Amniotic stem cell (primary cell): ENCODE measurements around the gene CSF1R.

Experiments used
- DNase-seq: peaks from one replicate; lab custom pipeline; 2025; lab: John Stamatoyannopoulos, UW

Gene CSF1R

DNA sequence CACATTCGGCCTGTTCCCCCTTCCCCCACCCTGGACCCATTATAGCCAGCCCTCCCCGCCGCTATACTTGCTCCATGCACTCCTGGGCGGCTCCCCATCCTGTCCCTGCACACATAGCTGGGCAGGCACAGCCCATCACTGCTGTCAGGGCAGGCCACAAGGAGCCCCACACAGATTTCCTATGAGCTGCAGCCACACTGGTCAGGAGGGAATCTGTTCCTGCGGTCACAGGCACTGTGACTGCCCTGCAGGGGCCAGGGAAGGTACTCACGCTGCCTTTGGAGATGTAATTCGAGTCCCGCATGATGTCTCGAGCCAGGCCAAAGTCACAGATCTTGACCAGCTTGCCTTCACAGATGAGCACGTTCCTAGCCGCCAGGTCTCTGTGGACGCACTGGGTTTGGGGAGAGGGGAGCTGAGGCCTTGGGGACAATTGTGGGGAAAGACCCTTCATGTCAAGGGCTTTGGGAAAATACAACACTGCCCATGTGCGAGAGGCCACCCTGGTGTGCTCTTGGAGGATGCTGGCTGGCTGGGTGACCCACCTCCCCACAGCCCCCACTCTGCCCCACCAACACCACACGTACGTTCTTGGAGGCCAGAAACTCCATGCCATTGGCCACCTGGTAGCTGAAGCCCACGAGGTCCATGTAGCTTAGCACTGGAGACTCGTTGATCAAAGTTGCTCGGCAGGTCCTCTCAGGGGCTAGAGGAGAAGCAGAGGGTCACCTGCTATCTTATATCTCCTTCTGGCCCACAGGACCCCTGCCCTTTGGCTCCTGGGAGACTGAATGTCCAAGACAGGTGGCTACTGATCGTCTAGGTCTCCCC lies 34.5 kb upstream of the CSF1R start:
- DNase-seq, result no peak

DNA sequence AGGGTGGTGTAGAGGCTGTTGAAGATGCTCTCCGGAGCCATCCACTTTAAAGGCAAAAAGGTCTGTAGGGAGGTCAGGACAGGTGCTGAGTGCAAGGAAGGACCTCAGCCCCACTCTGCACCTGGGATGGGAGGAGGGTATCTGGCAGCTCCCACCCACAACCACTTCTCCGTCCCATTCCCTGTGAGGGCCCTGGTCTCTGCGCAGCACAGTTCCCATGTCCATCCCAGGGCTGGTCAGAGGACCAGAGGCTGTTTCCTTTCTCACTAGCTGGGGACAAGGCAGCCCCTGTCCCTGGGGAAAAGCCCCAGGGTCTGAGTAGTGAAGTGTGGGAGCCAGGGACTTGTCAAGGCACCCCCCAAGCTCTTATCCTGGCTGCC lies 33.7 kb upstream of the CSF1R start:
- no peak for DNase-seq

DNA sequence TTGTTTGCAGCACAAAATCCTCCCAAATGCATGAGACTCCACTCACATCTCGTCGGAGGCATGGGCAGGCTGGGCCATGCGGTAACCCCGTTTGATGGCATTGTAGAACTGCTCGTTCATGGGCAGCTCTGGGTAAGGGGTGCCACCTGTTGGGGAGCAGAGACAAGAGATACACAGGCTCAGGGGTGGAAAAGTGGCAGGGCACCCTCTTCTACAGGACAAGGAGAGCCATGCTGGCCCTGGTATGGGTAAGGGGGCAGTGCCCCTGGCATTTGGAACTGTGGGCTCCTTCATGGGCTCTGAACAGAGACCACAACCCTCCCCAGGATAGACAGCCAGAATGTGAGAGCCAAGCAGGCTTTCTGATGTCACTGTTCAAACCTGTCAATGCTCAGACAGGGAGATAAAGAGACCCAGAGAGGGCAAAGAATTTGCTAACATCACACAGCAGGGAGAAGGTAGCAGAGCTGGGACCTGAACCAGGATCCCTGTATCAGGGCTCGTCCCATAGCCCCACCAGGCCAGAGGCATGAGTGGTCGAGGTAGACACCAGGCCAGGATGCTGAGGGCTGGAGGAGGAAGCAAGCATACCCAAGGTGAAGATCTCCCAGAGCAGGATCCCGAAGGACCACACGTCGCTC lies 33.2 kb upstream of the CSF1R start:
- no peak for DNase-seq

DNA sequence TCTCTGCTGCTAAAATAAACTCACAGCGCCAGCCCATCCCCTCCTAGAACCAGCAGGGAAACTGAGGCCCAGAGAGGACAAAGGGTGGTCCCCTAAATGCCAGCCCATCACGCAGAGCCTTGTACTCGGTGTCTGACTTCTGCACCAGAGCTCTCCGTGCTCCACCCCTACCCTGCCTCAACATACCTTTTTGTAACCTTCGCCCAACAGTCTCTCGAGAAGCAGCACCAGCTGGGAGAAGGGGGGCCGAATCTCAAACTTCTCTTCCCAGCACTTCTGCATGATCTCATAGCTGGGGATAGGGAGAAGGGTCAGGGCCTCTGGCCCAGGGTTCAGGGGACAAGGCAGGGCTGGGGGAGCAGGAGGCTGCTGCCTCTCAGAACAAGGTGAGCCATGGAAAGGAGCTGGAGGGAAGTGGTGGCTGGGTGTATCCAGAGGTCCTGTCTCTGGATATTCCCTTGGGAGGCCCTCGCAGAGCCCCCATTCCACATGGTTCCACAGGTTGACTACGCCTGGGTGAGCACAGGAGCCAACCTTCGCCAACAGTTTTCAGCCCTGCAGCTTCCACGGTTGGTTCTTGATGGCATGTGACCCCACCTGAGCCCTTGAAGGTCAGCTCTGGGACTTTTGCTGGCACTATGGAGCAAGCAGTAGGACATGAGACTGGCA lies 32.3 kb upstream of the CSF1R start:
- no peak for DNase-seq

DNA sequence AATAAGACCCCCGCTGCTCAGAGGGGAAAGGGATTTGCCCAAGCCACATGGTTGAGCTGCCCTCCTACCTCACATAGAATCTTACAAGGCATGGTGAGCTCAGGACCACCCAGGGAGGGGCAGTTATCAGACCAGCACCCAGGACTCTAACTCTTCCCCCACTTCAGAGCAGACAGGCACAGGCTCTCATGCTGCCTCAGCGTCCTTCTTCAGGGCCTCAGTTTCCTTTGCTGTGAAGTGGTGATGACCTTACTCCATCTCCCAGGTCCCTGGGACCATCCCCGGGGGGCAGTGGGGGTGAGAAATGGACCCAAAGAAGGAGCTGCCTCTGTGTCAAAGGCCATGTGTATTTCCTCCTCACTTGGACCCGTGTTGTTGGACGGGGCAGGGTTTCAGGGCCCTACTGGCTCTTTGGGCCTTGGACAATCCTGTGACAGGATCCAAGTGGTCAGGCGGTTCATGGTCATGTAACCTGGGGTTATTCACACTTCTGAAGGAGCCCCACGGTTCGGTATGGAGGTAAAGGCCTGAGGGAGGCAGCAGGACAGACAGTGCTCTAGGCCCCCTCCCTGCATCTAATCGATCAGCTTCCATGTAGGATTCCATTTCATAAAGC lies 31.7 kb upstream of the CSF1R start:
- DNase-seq, result no peak

DNA sequence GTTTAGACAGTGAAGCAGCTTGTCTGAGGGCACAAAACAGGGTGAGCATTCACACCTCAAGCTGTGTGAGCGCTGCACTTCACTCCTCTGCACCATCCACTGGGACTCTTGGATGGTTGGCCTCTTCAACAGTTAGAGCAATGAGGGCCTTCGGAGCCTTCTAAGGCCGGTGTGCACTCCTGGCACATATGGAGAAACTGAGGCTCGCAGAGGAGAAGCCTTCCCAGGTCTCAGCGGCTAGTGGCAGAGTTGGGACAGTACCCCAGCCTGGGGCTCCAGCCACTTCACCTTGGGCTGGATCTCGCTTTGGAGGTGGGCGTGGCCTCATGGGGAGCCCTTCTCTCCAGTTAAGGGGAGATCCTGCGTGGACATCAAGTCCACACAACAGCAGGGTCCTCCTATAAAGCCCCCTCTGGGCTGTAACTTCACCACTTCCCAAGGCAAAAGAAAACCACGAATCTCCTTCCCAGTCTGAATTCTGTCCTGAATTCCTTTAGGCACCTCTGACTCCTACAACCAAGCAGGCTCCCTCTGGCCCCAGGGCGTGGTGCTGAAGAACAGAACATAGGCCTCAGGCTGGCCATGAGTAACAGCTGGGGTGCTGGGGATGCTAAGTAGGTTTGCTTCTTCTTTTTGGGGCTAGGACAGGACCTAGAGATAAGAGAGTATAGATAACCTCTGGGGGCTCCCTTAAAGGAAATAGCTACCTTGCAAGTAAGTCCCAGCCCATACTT lies 30.5 kb upstream of the CSF1R start:
- DNase-seq, result no peak

DNA sequence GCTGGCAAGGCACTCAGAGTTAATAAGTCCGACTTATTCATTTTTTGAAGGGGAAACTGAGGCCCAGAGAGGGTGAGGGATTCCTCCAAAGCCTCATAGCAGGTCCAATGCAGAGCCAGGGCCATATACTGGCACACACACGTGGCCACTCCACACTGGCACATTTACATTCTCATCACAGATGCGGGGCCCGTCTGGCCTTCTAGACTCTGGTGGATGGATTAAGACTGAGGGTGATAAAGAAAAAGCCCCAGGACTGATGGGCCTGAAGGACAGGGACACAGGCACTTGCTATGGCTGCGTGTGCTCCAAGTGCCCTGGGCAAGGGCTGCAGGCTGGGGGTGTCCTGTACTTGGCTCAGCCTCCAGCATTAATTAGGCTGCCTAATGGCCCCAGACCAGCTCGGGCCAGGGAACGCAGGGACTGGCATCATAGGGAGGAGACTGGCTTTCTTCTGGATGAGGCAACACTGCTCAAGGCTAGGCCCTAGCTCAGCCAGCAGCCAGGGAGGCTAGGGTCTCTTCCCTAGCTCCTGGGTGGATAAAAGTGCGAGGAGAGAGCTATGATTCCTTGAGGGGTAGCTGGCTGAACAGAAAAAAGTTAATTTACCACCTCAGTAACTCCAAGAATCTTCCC lies 28.5 kb upstream of the CSF1R start:
- DNase-seq, result no peak

DNA sequence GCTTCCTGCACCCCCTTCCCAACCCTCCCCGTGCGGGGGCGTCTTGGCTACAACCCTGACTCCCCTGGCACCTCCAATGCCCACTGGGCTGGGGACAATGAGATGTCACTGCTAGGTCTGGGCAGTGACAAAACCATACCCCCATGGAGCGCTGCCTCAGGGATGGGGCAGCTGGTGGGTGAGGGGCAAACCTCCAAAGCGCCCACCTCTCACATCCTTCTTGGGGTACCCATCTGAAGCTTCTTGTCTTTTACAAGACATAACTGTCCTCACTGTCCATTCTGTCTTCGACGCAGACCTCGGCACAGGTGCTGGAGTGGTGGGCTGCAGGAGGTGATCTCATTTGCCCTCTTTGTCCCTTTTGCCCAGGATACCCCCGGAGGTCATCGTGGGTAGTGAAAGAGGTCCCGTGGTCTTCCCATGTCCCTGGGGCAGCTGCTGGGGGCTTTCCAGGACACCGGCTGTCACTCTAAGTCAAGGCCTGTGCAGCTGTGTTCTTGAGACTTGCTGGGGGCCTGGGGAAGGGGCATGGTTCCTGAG lies 27.8 kb upstream of the CSF1R start:
- DNase-seq, result no peak

DNA sequence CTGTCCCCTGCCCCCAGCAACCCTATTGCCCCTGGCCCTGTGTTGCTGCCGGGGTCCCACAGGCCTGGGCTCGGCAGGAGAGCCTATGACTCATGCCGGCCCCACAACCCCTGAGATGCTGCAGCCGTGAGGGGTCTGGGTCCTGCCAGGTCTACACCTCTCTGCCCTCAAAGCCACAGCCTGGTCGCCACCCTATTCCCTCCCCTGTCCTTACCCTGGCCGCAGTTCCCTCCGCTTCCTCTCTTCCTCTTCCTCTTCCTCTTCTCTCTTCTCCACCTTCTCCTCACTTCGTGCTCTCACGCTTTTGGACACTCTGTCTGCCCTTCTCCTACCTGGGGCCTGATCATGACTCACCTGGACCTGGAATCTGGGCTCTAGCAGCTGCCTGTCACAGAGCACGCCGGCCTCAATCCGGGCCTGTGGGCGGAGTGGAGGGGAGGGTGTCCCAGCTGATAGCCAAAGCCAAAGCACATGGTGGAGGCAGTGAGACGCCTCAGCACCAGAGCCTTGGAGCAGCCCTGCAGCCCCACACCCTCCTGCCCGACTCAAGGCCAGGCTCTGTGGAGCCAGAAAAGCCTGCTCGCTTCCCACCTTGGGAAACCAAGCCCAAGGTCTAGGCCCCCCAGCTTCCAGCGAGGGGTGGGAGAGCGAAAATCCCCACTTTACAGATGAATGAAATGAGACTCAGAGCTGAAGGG lies 26.8 kb upstream of the CSF1R start:
- no peak for DNase-seq

DNA sequence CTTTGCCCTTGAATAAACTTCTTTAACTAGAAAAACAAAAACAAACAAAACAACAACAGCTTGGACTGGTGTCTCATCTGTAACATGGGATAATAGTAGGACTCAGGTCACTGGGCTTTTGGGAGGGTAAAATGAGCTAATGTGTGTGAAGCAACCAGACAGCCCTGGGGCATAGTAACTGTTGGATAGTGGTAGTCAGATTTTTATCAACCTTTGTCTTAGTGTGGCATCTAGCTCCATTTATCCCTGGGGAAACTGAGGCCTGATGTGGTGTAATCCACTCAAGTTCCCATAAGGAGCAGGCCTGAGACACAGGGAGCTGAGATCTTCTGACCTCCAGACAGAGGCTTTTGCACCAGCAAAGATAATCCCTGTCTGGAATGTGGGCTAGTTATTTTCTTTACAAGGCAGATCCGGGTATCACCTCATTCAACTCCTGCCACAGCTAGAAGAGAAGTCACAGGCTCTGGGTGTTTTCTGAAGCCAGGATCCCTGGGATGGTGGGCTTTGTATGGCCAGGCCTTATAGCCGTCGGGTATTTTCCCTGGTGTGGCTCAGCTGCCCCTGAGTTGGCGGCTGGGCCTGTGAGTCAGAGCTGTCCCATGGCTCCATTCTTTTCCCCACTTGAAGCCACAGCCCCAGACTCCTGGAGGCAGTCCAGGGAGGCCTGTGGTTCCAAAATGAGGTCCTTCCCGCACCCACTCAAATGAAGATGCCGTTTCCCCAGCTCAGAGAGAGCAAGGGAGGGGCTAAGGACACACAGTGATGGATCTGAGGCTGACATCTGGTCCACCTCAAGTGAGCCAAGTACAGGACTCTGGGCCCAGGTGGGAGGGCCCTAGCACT lies 26.1 kb upstream of the CSF1R start:
- peak; percentile 81 for DNase-seq

DNA sequence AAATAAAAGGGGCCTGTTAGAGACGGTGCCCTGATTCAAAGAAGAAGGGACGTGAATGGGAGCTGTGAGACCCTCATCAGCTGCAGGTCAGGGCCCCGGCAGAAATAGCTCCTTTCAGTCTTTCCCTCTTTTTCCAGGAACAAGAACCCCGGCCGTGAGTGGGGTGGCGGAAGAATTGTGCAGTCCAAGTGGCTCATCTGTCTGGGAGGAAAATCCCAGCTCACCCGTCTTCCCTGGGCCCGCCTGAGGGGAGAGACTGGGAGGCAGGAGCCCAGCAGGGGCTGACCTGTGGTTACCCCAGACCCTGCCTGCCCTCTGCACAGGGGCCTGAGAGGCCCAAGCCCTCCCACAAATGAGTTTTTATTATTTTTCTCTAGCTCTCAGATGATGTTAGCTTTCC lies 24.8 kb upstream of the CSF1R start:
- no peak for DNase-seq

DNA sequence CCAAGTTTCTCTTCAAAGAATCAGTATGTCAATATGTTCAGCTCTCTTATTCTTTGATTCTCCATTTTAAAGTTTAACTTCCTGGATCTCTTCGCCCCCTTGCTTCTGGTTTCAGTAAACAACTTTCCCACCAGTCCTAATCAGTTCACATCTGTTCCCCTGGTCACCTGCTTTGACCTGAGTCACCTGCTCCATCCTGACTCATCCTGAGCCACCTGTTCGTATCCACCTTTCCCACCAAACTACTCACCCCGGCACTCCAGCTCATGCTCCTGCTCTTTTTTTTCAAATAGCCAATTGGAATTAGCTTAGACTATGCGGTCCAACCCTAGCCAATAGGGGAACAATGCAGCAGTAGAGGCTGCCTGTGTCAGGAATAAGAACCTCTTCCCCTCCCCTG lies 23.6 kb upstream of the CSF1R start:
- DNase-seq, result no peak

DNA sequence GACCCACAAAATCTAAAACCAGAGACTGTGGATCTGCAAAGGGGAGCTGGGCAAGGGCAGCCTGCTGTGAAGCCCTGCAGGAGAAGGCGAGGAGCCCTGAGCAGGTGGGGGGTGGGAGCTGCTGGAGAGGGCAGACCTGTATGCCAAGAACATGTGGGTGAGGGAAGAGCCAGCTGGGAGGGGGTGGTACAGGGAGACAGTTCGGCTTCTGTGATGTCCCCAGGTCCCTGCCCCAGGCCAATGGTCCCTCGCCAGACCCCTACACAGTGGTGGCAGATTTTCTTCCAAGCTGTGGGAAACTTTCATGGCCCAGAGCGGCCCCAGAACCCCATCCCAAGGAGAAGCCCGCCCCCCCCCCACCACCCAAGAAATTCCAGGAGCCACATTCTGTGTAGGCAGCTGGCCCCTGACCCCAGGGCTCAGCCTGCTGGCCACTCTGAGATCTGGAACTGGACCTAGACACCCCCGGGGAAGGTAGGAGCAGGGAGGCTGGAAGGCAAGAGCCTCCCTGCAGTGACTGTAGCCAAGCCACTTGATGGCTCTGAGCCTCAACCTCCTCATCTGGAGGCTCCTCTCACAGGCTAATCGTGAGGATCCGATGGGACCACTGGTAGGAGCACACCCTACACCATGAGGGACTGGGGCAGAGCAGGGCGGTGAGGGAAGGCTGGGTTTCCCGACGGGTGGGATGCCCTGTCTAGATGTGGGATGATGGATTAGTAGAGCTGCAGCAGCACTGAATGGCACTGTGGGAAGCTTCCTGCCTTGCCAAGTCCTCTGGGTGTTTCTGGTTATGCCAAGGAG lies 22.6 kb upstream of the CSF1R start:
- DNase-seq, result no peak

DNA sequence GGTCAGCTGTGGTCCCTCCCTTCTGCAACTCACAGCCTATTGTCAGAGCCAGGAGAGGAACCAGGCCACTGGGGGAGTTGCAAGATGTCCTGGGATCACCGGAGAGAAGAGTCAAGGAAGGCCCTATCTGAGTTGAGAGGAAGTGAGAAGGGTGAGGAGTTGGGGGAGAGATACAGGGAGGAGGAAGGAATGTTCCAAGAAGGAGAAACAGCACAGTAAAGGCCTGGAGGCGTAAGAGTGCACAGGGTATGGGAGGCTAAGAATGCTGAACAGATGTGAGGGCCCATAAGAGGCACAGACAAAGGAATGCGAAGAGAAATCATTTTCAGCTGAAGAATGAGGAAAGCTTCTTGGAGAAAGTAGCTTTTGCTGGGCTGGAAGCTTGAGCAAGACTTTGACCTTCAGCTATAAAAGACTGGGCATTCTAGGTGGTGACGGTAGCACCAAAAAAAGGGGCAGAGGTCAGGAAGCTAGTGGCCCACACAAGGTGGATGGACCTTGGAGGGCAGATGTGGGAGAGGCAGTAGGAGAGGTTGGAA lies 21.6 kb upstream of the CSF1R start:
- DNase-seq, result no peak

DNA sequence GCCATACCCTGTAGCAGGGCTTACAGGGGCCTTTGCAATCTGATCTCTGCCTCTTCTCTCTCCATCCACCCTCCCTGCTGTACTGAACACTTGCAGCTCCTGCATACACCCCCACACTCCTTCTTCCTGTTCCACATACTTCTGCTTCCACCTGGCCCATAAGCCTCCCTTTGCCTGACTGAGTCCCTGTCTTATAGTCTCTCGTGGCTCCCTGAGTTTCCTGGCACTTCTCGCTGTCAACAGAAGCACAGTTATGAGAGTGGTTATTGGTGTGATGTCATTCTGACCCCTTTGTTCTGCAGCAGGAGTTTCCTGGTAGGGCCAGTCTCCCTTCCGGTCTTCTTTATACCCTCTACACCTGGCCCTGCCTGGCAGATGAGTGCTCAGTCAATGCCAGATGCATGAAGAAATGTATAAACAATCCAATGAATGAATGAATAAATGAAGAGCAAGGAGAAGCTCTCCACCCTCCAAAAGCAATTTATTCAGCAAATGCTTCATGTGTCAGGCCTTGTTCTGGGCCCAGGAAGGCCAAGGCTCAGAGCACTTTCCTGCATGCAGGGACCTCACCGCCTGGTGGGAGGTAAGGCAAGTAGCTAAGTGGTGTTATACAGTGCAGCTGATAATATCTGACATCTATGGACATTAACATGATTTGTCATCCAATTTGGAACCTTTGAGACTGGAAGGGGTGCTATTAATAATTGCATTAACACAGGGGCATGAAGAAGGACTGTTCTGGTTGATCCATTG lies 20.5 kb upstream of the CSF1R start:
- DNase-seq, result no peak

DNA sequence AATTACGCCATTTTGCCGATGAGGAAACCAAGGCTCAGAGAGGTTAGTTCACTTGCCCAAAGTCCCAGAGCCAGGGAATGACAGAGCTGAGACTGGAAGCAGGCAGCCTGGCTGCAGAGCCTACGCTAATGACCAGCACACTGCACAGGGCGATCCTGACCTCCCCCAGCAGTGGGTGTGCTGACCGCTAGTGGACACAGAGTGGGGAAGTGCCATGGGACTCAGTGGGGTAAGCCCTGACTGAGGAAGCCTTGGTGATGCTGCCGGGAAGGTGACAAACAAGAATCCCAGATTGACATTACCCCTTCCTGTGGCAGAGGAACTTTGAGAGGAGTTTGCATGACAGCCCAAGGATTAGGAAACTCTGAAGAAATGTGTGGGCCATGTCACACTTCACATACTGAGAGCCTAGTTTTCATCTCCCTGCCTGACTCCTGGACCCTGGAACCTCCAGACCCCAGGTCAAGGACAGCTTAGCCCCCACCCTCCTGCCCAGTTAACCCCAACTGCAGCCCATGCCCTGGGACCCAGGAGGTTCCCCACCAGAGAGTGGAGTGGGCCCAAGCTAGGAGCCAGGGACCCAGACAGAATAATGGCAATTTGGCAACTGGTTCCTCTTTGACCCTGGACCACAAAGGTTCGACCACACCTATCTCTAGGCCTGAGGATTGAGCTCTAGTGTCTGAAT lies 19.7 kb upstream of the CSF1R start:
- no peak for DNase-seq

DNA sequence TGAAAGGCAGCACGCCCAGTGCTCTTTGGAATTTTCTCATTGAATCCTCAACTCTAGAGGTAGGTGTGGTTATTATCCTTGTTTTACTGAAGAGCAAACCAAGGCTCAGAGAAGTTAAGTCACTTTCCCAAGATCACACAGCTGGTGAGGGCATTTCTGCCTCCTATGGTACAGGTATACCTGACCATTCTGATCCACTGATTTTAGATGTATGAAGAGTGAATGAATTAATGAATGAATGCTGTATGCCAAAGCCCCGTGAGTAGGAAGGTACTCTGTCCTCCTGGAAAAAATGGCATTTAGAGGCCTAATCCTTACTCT lies 18.2 kb upstream of the CSF1R start:
- DNase-seq, result no peak
